PFSK-1 (cell line): Measurements from ENCODE around the gene CEP170B.

Experiments used
- FOXP2 ChIP-seq: optimal IDR thresholded peaks from 2 replicates; pipeline ENCODE3; 2011; ENCODE audit warnings: borderline replicate concordance, control low read depth, inconsistent platforms; ENCODE audit not compliant: insufficient read depth; ENCODE audit errors: extremely low read length, extremely low read depth
- POLR2AphosphoS5 ChIP-seq: IDR thresholded peaks from 2 replicates; pipeline ENCODE4 v1.6.1; 2012; ENCODE audit warnings: low read depth, mild to moderate bottlenecking, control low read depth, low read length, moderate library complexity
- SIN3A ChIP-seq: IDR thresholded peaks from 2 replicates; pipeline ENCODE4 v1.6.1; 2012; ENCODE audit warnings: mild to moderate bottlenecking, low read length, moderate library complexity, borderline replicate concordance; ENCODE audit not compliant: insufficient read depth
- TAF1 ChIP-seq: IDR thresholded peaks from 2 replicates; pipeline ENCODE4 v1.6.1; 2012; ENCODE audit warnings: low read length, control low read depth, borderline replicate concordance; ENCODE audit not compliant: insufficient read depth
- TF ChIP-seq, protein P1 (sequence below), 2 experiments: IDR thresholded peaks; 2 replicates each; pipeline versions ENCODE4 v1.6.1 to v1.8.0; 2011 to 2012; ENCODE audit warnings: low read depth in 2 of 2, low read length in 2 of 2, control low read depth in 1 of 2, inconsistent platforms in 1 of 2, mild to moderate bottlenecking in 1 of 2, moderate library complexity in 1 of 2; ENCODE audit not compliant: insufficient read depth in 1 of 2

Gene CEP170B

DNA sequence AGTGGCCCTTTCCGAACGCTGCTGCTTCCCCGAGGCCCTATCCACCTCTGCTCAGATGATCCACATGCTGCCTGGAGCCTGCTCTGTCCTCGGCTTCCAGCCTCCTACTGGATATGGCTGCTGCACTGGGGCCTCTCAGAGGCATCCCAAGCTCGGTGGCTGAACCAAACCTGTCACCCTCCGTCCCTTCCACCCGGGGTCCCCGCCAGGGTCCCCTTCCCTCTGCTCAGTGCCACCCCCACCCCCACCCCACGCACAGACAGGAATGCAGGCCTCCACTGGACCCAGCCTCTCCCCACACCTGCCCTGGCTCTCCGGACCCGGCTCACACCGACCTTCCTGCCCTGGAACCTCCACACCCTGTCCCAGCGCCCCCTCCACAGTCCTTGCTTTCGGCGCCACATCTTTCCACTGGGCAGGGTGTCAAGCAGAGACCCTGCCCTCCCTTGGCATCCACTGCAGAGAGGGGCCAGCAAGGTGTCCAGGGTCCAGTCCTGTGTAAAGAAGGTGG lies 6.1 kb downstream of the CEP170B start:
- TF ChIP-seq TAF1 (no peak), FOXP2 (no peak), POLR2AphosphoS5 (no peak), SIN3A (no peak)
- TF ChIP-seq, protein P1, sequence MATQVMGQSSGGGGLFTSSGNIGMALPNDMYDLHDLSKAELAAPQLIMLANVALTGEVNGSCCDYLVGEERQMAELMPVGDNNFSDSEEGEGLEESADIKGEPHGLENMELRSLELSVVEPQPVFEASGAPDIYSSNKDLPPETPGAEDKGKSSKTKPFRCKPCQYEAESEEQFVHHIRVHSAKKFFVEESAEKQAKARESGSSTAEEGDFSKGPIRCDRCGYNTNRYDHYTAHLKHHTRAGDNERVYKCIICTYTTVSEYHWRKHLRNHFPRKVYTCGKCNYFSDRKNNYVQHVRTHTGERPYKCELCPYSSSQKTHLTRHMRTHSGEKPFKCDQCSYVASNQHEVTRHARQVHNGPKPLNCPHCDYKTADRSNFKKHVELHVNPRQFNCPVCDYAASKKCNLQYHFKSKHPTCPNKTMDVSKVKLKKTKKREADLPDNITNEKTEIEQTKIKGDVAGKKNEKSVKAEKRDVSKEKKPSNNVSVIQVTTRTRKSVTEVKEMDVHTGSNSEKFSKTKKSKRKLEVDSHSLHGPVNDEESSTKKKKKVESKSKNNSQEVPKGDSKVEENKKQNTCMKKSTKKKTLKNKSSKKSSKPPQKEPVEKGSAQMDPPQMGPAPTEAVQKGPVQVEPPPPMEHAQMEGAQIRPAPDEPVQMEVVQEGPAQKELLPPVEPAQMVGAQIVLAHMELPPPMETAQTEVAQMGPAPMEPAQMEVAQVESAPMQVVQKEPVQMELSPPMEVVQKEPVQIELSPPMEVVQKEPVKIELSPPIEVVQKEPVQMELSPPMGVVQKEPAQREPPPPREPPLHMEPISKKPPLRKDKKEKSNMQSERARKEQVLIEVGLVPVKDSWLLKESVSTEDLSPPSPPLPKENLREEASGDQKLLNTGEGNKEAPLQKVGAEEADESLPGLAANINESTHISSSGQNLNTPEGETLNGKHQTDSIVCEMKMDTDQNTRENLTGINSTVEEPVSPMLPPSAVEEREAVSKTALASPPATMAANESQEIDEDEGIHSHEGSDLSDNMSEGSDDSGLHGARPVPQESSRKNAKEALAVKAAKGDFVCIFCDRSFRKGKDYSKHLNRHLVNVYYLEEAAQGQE (IDR thresholded peaks at IDR 0.05; ENCODE audit: insufficient read depth in 1 of 2, low read depth in 2 of 2, low read length in 2 of 2): no peak

DNA sequence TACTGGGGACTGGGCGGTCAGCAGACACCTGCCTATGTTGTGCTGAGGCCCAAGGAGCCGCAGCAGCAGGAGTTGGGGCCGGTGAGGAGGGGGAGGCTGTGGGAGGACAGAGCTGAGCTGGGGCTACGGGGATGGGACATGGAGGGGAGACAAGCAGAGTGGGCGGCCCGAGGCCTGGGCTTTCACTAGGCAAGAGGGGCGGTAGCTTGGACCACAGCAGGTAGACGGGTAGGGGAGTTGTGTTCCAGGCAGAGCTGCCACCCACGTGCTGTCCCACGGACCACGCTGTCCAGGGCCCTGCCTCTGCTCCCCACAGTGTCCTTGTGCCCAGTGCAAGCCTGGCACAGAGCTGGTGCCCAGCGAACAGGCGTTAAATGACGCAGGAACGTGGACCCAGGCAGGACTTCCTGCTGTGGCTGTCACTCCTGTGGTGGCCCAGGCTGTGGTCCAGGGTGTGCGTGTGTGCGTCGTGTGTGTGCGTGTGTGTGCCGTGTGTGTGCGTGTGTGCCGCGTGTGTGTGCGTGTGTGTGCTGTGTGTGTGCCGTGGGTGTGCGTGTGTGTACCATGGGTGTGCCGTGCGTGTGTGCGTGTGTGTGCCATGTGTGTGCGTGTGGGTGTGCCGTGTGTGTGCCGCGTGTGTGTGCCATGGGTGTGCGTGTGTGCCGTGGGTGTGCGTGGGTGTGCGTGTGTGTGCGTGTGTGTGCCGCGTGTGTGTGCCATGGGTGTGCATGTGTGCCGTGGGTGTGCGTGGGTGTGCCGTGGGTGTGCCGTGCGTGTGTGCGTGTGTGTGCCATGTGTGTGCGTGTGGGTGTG lies 6.8 kb downstream of the CEP170B start:
- TF ChIP-seq TAF1 (no peak), FOXP2 (no peak), SIN3A (no peak), POLR2AphosphoS5 (no peak)
- TF ChIP-seq, protein P1 (IDR thresholded peaks at IDR 0.05; ENCODE audit: insufficient read depth in 1 of 2, low read depth in 2 of 2, low read length in 2 of 2): no peak

DNA sequence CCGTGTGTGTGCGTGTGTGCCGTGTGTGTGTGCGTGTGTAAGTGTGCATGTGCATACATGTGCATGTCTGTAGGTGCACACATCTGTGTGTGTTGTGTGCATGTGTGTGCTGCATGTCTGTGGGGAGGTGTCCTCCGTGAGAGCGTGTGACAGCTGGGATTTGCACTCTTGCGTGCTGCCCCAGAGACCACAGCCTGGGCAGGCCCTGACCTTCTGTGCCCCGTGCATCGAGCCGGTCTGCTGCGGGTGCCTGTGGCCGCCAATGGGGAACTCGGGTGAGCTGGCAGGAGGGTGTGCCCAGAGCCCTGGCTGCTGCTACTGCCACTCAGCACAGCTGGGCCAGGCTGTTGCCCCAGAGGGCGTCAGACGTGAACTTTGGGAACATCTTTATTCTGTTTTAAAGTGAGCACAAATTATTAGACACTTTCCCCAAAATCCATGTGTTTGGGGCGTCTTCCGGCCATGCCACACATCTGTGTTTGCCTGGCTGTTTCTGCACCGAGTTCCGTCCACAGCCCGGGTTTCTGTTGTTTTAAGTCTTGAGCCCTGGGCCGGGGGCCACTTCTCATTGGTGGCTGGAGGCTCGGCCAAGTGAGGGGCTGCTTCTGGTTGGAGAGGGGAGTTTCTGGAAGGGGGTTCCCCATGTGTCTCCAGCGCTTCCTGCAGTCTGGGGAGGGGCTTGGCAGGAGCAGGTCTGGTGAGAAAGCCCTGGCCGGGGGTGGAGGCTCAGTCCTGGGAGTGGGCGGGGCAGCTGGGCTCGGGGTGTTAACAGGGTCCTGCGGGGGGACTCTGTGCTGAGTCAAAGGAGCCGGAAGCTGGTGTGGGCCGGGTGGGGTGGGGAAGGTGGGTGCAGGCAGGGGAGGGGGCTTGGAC lies 7.6 kb downstream of the CEP170B start:
- no peak for TF ChIP-seq FOXP2
- no peak for TF ChIP-seq SIN3A
- TF ChIP-seq TAF1: no peak

DNA sequence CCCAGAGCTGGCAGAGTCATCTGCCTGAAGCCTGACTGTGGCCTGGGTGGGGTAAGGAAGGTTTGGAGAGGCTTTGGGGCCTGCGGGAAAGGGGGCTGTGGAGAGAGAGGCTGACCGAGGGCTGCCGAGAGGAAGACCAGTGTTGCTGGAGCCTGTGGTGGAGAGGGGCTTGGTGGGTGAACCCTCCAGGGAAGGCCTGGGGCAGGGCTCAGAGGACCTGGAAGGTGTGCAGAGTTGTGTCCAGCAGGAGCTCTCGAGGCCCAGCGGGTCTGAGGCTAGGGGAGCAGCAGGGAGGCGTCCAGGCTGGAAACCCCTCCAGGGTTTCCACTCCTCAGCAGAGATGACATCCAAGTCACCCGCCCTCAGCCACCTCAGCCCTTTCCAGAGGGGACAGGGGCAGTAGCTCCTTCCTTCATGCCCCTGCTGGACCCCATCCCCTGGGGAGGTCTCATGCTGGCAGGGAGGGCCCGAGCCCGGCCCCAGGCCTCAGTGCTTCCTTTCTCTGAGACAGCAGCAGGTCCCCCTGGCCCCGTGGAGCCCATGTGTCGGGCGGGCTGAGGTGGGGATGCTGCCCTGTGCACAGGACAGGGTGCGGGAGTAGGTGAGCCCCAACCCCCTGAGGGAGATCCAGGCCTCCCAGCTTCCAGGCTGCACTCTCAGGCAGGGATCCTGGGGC lies 8.4 kb downstream of the CEP170B start:
- no peak for TF ChIP-seq SIN3A
- TF ChIP-seq, protein P1 (IDR thresholded peaks at IDR 0.05; ENCODE audit: insufficient read depth in 1 of 2, low read depth in 2 of 2, low read length in 2 of 2): no peak

DNA sequence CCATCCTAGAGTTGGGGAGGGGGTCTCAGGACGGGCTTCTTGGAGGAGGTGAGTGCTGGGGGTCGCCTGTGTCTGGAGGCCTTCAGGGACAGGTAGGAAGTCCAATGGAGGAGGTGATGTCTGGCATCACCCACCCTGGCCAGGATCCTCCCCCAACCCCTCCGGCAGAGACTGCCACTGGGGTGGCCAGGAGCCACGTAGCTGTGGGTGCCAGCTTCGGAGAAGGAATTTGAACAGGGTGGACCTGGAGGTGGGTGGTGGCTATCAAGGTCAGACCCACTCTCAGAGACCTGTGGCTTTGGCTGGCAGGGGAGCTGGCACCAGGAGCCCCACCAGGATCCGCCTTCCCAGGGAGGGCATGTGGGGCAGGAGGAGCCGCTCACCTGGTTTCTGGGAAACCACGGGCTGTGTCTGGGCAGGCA lies 9.1 kb downstream of the CEP170B start:
- TF ChIP-seq, protein P1 (IDR thresholded peaks at IDR 0.05; ENCODE audit: insufficient read depth in 1 of 2, low read depth in 2 of 2, low read length in 2 of 2): no peak
- TF ChIP-seq FOXP2 (no peak), SIN3A (no peak), TAF1 (no peak), POLR2AphosphoS5 (no peak)
